ENCODE measurements around the gene ERCC4. TPM values are rescaled to one million over a fixed set of nuclear protein-coding genes. Genes with fewer than 3 reads are reported as not detected.

The ERCC4 gene
- total RNA-seq, 1 donor from 2014 or later = 13.9 TPM

GRCh38 chr16:13994239-13995106 lies 74.5 kb downstream of the ERCC4 start:
- H4K20me1 ChIP-seq (ENCODE audit: insufficient read depth, low read length) = no peaks in the 10 kb centered on the region
- H3K4me1 Mint-ChIP-seq (ENCODE audit: low read depth, unreplicated experiment) = no peaks in the 10 kb centered on the region
- H3K9me3 Mint-ChIP-seq (ENCODE audit: unreplicated experiment) = peaks cover 2% of the 10 kb centered on the region
- H3K4me3 Mint-ChIP-seq (ENCODE audit: unreplicated experiment) = no peak overlapping the region
- no peak overlapping the region for H3K4me2 ChIP-seq (ENCODE audit: low read length)
- H3K79me2 ChIP-seq (ENCODE audit: insufficient read depth, low read length) = no peaks in the 10 kb centered on the region
- H3K36me3 Mint-ChIP-seq (ENCODE audit: low read depth, unreplicated experiment) = no peaks in the 10 kb centered on the region
- H3K36me3 ChIP-seq (ENCODE audit: insufficient read depth, low read length) = no peaks in the 10 kb centered on the region
- H2AFZ ChIP-seq (ENCODE audit: low read depth, low read length) = no peak overlapping the region
- no peak overlapping the region for H3K4me3 ChIP-seq (ENCODE audit: insufficient read depth, low read depth, low read length)
- no peak overlapping the region for H3K27ac ChIP-seq (ENCODE audit: low read depth, low read length)
- no peak overlapping the region for H3K27ac Mint-ChIP-seq (ENCODE audit: unreplicated experiment)
- H3K27me3 ChIP-seq (ENCODE audit: insufficient read depth, low read length) = no peaks in the 10 kb centered on the region
- no peaks in the 10 kb centered on the region for H3K4me1 ChIP-seq (ENCODE audit: insufficient read depth, low read length)
- no peaks in the 10 kb centered on the region for H3K9me3 ChIP-seq (ENCODE audit: insufficient read depth, low read depth, low read length)
- TF ChIP-seq EZH2 (IDR thresholded peaks at IDR 0.05; ENCODE audit: insufficient read depth, low read length) (no peak), CTCF (IDR thresholded peaks at IDR 0.05; ENCODE audit: insufficient read depth, low read depth, low read length) (no peak)
- no peak for FAIRE-seq
- H3K9ac ChIP-seq (ENCODE audit: low read length) = no peak overlapping the region
- H3K27me3 Mint-ChIP-seq (ENCODE audit: low read depth, unreplicated experiment) = no peaks in the 10 kb centered on the region
- DNase-seq (ENCODE audit: low read depth) = peak; percentile 8

- Histone ChIP-seq H3K36me3 (ENCODE audit: insufficient read depth, low read length) (no peaks in the 10 kb centered on the region), H3K4me3 (ENCODE audit: insufficient read depth, low read depth, low read length) (no peak overlapping the region), H3K27ac (ENCODE audit: low read depth, low read length) (no peak overlapping the region), H3K79me2 (ENCODE audit: insufficient read depth, low read length) (no peaks in the 10 kb centered on the region), H2AFZ (ENCODE audit: low read depth, low read length) (no peak overlapping the region), H4K20me1 (ENCODE audit: insufficient read depth, low read length) (no peaks in the 10 kb centered on the region), H3K4me1 (ENCODE audit: insufficient read depth, low read length) (no peaks in the 10 kb centered on the region), H3K9me3 (ENCODE audit: insufficient read depth, low read depth, low read length) (no peaks in the 10 kb centered on the region), H3K27me3 (ENCODE audit: insufficient read depth, low read length) (no peaks in the 10 kb centered on the region), H3K9ac (ENCODE audit: low read length) (no peak overlapping the region), H3K4me2 (ENCODE audit: low read length) (no peak overlapping the region)
- FAIRE-seq = no peak
- DNase-seq (ENCODE audit: low read depth) = no peak
- no peaks in the 10 kb centered on the region for H3K36me3 Mint-ChIP-seq (ENCODE audit: low read depth, unreplicated experiment)
- no peaks in the 10 kb centered on the region for H3K4me1 Mint-ChIP-seq (ENCODE audit: low read depth, unreplicated experiment)
- no peak overlapping the region for H3K27ac Mint-ChIP-seq (ENCODE audit: unreplicated experiment)
- no peaks in the 10 kb centered on the region for H3K27me3 Mint-ChIP-seq (ENCODE audit: low read depth, unreplicated experiment)
- no peak for TF ChIP-seq EZH2 (IDR thresholded peaks at IDR 0.05; ENCODE audit: insufficient read depth, low read length)
- no peak for TF ChIP-seq CTCF (IDR thresholded peaks at IDR 0.05; ENCODE audit: insufficient read depth, low read depth, low read length)
- no peak overlapping the region for H3K4me3 Mint-ChIP-seq (ENCODE audit: unreplicated experiment)
- H3K9me3 Mint-ChIP-seq (ENCODE audit: unreplicated experiment) = peaks cover 2% of the 10 kb centered on the region
Measured at GRCh38 chr16:13995194-13995593, 75.2 kb downstream of the ERCC4 start.

GRCh38 chr16:13996778-13997288 lies 76.9 kb downstream of the ERCC4 start:
- Histone ChIP-seq H3K36me3 (ENCODE audit: insufficient read depth, low read length) (no peaks in the 10 kb centered on the region), H3K9ac (ENCODE audit: low read length) (no peak overlapping the region), H3K27ac (ENCODE audit: low read depth, low read length) (no peak overlapping the region), H3K79me2 (ENCODE audit: insufficient read depth, low read length) (no peaks in the 10 kb centered on the region), H3K4me3 (ENCODE audit: insufficient read depth, low read depth, low read length) (no peak overlapping the region), H3K27me3 (ENCODE audit: insufficient read depth, low read length) (no peaks in the 10 kb centered on the region), H4K20me1 (ENCODE audit: insufficient read depth, low read length) (no peaks in the 10 kb centered on the region), H3K9me3 (ENCODE audit: insufficient read depth, low read depth, low read length) (no peaks in the 10 kb centered on the region), H2AFZ (ENCODE audit: low read depth, low read length) (no peak overlapping the region), H3K4me2 (ENCODE audit: low read length) (no peak overlapping the region), H3K4me1 (ENCODE audit: insufficient read depth, low read length) (no peaks in the 10 kb centered on the region)
- no peak for TF ChIP-seq EZH2 (IDR thresholded peaks at IDR 0.05; ENCODE audit: insufficient read depth, low read length)
- Mint-ChIP-seq H3K4me3 (ENCODE audit: unreplicated experiment) (no peak overlapping the region), H3K27me3 (ENCODE audit: low read depth, unreplicated experiment) (peaks cover 1% of the 10 kb centered on the region), H3K27ac (ENCODE audit: unreplicated experiment) (no peak overlapping the region), H3K9me3 (ENCODE audit: unreplicated experiment) (peaks cover 2% of the 10 kb centered on the region), H3K36me3 (ENCODE audit: low read depth, unreplicated experiment) (no peaks in the 10 kb centered on the region), H3K4me1 (ENCODE audit: low read depth, unreplicated experiment) (no peaks in the 10 kb centered on the region)
- FAIRE-seq (no peak), DNase-seq (ENCODE audit: low read depth) (no peak)
